ENCODE measurements around the gene KRTAP1-4.
"Not testable (repeated sequence)": the region's sequence is repeated elsewhere in the genome, so short reads cannot be mapped to it uniquely, and the experiment has no call there.

The KRTAP1-4 gene

GRCh38 chr17:41037853-41038350 lies 7.9 kb upstream of the KRTAP1-4 start:
- Histone ChIP-seq H3K9ac (ENCODE audit: insufficient read length, low read depth) (no peak overlapping the region), H3K4me1 (ENCODE audit: insufficient read depth, insufficient read length) (no peaks in the 10 kb centered on the region), H3K27me3 (ENCODE audit: insufficient read depth, insufficient read length) (no peaks in the 10 kb centered on the region), H3K4me3 (ENCODE audit: insufficient read length, low read depth) (no peak overlapping the region), H3K9me3 (ENCODE audit: insufficient read depth, low read length) (peaks cover 2% of the 10 kb centered on the region), H3K36me3 (ENCODE audit: insufficient read depth, insufficient read length, low read length) (no peaks in the 10 kb centered on the region)
- DNase-seq (ENCODE audit: low read depth, low spot score): no peak
- TF ChIP-seq SUZ12 (IDR thresholded peaks at IDR 0.05; ENCODE audit: extremely low read depth, insufficient read depth, insufficient read length) (no peak), YY1 (IDR thresholded peaks at IDR 0.05; ENCODE audit: insufficient read depth, insufficient read length) (no peak), ZNF274 (IDR thresholded peaks at IDR 0.05; ENCODE audit: low read depth, low read length) (no peak)

DNA sequence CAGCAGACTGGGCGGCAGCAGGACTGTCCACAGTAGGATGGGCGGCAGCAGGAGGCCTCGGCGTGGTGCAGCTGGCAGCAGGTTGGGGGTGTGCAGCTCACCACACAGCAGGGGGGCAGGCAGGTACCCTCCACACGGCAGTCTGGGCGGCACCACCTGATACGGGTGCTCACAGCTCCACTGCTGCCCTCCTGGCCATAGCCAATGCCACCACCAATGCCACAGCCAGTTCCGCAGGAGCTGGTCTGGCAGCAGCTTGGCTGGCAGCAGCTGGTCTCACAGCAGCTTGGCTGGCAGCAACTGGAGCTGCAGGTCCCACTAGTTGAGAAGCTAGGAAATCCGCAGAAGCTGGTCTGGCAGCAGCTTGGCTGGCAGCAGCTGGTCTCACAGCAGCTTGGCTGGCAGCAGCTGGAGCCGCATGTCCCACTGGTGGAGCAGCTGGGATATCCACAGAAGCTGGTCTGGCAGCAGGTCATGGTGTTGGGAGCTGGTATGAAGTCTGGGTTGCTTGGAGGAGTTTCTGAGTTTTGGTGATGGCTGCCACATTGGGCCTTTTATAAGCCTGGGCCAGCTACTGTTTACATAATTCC lies 4.4 kb upstream of the KRTAP1-4 start, which contains the start of gene KRTAP1-3:
Gene KRTAP1-3, minus strand, starts transcription at position 529 of the 590 bp plus-strand sequence. Its CDS starts 53 bp downstream, at position 476.
- H3K4me3 ChIP-seq (ENCODE audit: insufficient read length, low read depth); H3K9me3 ChIP-seq (ENCODE audit: insufficient read depth, low read length); H3K36me3 ChIP-seq (ENCODE audit: insufficient read depth, insufficient read length, low read length); DNase-seq (ENCODE audit: low read depth, low spot score); H3K27me3 ChIP-seq (ENCODE audit: insufficient read depth, insufficient read length); H3K4me1 ChIP-seq (ENCODE audit: insufficient read depth, insufficient read length); H3K9ac ChIP-seq (ENCODE audit: insufficient read length, low read depth): not testable (repeated sequence)

GRCh38 chr17:41026715-41027471 lies 3.1 kb downstream of the KRTAP1-4 start, which contains the start of gene KRTAP1-5:
KRTAP1-5 (minus strand) TSS chr17:41027208; CDS start chr17:41027155, 53 bp downstream.
- H3K4me3 ChIP-seq (ENCODE audit: insufficient read length, low read depth): no peak within 1 kb of the TSS
- DNase-seq (ENCODE audit: low read depth, low spot score): no peak
- H3K4me1 ChIP-seq (ENCODE audit: insufficient read depth, insufficient read length): no peaks in the 10 kb centered on the region
- no peak within 1 kb of the TSS for H3K9ac ChIP-seq (ENCODE audit: insufficient read length, low read depth)
- H3K36me3 ChIP-seq (ENCODE audit: insufficient read depth, insufficient read length, low read length): no peaks in the 10 kb centered on the region
- no peaks in the 10 kb centered on the region for H3K9me3 ChIP-seq (ENCODE audit: insufficient read depth, low read length)
- no peak for TF ChIP-seq SUZ12 (IDR thresholded peaks at IDR 0.05; ENCODE audit: extremely low read depth, insufficient read depth, insufficient read length)
- no peak for TF ChIP-seq YY1 (IDR thresholded peaks at IDR 0.05; ENCODE audit: insufficient read depth, insufficient read length)
- TF ChIP-seq ZNF274 (IDR thresholded peaks at IDR 0.05; ENCODE audit: low read depth, low read length): no peak
- no peaks in the 10 kb centered on the region for H3K27me3 ChIP-seq (ENCODE audit: insufficient read depth, insufficient read length)

DNA sequence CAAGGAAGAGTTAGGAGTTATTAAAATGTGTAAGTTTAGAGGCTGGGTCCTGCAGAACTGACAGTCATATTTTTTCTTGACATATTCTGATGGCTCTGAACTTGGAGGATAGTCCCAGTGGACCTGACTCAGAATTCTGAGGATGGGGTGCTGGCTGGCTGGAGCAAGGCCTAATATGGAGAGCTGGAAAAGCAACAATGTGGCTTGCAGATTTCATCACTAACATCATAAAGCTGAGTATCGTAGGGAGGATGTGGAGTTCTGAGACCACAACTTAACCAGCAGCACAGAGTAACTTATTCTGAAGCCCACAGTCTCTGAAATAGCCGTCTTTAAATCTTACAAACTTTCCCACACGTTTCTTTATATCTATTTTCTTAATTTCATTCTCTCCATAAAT lies 5.3 kb downstream of the KRTAP1-4 start:
- Histone ChIP-seq H3K9me3 (ENCODE audit: insufficient read depth, low read length) (no peaks in the 10 kb centered on the region), H3K36me3 (ENCODE audit: insufficient read depth, insufficient read length, low read length) (no peaks in the 10 kb centered on the region), H3K4me1 (ENCODE audit: insufficient read depth, insufficient read length) (no peaks in the 10 kb centered on the region), H3K4me3 (ENCODE audit: insufficient read length, low read depth) (no peak overlapping the region), H3K9ac (ENCODE audit: insufficient read length, low read depth) (no peak overlapping the region), H3K27me3 (ENCODE audit: insufficient read depth, insufficient read length) (no peaks in the 10 kb centered on the region)
- no peak for DNase-seq (ENCODE audit: low read depth, low spot score)
- TF ChIP-seq YY1 (IDR thresholded peaks at IDR 0.05; ENCODE audit: insufficient read depth, insufficient read length) (no peak), ZNF274 (IDR thresholded peaks at IDR 0.05; ENCODE audit: low read depth, low read length) (no peak), SUZ12 (IDR thresholded peaks at IDR 0.05; ENCODE audit: extremely low read depth, insufficient read depth, insufficient read length) (no peak)

DNA sequence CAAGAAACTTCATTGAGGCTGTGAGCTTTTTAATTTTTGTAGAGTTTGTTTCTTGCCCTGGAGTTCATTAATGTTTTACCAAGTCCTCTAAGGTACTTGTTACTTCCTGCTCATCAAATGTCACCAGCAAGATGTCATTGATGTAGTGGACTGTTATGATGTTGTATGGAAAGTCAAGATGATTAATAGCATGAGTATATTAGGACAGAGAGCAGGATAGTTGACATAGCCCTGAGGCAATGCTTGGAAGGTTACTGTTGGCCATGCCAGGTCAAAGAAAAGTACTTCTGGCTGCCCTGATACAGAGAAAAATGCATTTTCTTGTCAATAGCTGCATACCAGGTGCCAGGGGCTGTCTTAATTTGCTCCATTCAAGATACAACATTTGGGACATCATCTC lies 9.7 kb downstream of the KRTAP1-4 start:
- DNase-seq (ENCODE audit: low read depth, low spot score): no peak
- TF ChIP-seq SUZ12 (IDR thresholded peaks at IDR 0.05; ENCODE audit: extremely low read depth, insufficient read depth, insufficient read length): no peak
- no peak for TF ChIP-seq YY1 (IDR thresholded peaks at IDR 0.05; ENCODE audit: insufficient read depth, insufficient read length)
- no peak for TF ChIP-seq ZNF274 (IDR thresholded peaks at IDR 0.05; ENCODE audit: low read depth, low read length)
- Histone ChIP-seq H3K4me1 (ENCODE audit: insufficient read depth, insufficient read length) (no peaks in the 10 kb centered on the region), H3K9me3 (ENCODE audit: insufficient read depth, low read length) (no peaks in the 10 kb centered on the region), H3K9ac (ENCODE audit: insufficient read length, low read depth) (no peak overlapping the region), H3K4me3 (ENCODE audit: insufficient read length, low read depth) (no peak overlapping the region), H3K27me3 (ENCODE audit: insufficient read depth, insufficient read length) (no peaks in the 10 kb centered on the region), H3K36me3 (ENCODE audit: insufficient read depth, insufficient read length, low read length) (no peaks in the 10 kb centered on the region)

GRCh38 chr17:41019415-41019814 lies 10.6 kb downstream of the KRTAP1-4 start:
- H3K4me3 ChIP-seq (ENCODE audit: insufficient read length, low read depth): no peak overlapping the region
- H3K4me1 ChIP-seq (ENCODE audit: insufficient read depth, insufficient read length): no peaks in the 10 kb centered on the region
- no peaks in the 10 kb centered on the region for H3K27me3 ChIP-seq (ENCODE audit: insufficient read depth, insufficient read length)
- no peak for DNase-seq (ENCODE audit: low read depth, low spot score)
- TF ChIP-seq SUZ12 (IDR thresholded peaks at IDR 0.05; ENCODE audit: extremely low read depth, insufficient read depth, insufficient read length) (no peak), YY1 (IDR thresholded peaks at IDR 0.05; ENCODE audit: insufficient read depth, insufficient read length) (no peak), ZNF274 (IDR thresholded peaks at IDR 0.05; ENCODE audit: low read depth, low read length) (no peak)
- no peak overlapping the region for H3K9ac ChIP-seq (ENCODE audit: insufficient read length, low read depth)
- H3K9me3 ChIP-seq (ENCODE audit: insufficient read depth, low read length): no peaks in the 10 kb centered on the region
- no peaks in the 10 kb centered on the region for H3K36me3 ChIP-seq (ENCODE audit: insufficient read depth, insufficient read length, low read length)

DNA sequence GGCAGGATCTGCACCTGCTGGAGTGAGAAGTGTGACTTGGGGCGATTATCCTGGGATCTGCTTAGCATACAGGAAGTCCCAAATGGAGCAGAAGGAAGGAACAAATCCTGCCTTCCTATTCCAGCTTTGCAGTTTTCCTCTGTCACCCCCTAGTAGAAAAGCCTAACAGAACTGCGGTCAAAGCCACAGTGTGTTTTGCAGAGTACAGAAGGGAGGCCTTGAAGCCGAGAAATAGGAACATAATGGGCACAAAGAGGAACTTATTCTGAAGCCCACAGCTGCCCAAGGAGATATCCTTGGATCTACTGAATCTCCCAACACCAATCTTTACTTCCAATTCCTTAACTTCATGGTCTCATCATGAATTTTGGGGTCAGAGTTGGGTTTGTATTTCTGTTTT lies 11.5 kb downstream of the KRTAP1-4 start:
- TF ChIP-seq YY1 (IDR thresholded peaks at IDR 0.05; ENCODE audit: insufficient read depth, insufficient read length) (no peak), SUZ12 (IDR thresholded peaks at IDR 0.05; ENCODE audit: extremely low read depth, insufficient read depth, insufficient read length) (no peak), ZNF274 (IDR thresholded peaks at IDR 0.05; ENCODE audit: low read depth, low read length) (no peak)
- Histone ChIP-seq H3K4me3 (ENCODE audit: insufficient read length, low read depth) (no peak overlapping the region), H3K36me3 (ENCODE audit: insufficient read depth, insufficient read length, low read length) (no peaks in the 10 kb centered on the region), H3K9ac (ENCODE audit: insufficient read length, low read depth) (no peak overlapping the region), H3K9me3 (ENCODE audit: insufficient read depth, low read length) (no peaks in the 10 kb centered on the region), H3K4me1 (ENCODE audit: insufficient read depth, insufficient read length) (no peaks in the 10 kb centered on the region), H3K27me3 (ENCODE audit: insufficient read depth, insufficient read length) (no peaks in the 10 kb centered on the region)
- no peak for DNase-seq (ENCODE audit: low read depth, low spot score)
